ENCODE measurements around the gene DOCK4. TPM values are rescaled to one million over a fixed set of nuclear protein-coding genes. Genes with fewer than 3 reads are reported as not detected.

Gene DOCK4
- total RNA-seq, 6 experiments from 2014 or later: 9.4 to 29.9 (median 22.8) TPM

- Histone ChIP-seq H3K36me3 (no peaks in the 10 kb centered on the region), H3K27me3 (no peaks in the 10 kb centered on the region), H3K9me3 (no peaks in the 10 kb centered on the region), H3K4me3 (no peak overlapping the region), H3K4me1 (peaks cover 0 to 7% (median 3%) of the 10 kb centered on the region in 4 donors), H3K27ac (peak overlapping the region in 2 of 3 donors; percentile 17)
- TF ChIP-seq CTCF (IDR thresholded peaks at IDR 0.05): no peak
- ATAC-seq: no peak
- intact Hi-C loops (cut with DNase I): loop anchor here in 1 of 2 donors (10.0 kb wide), 1 partner anchor 449 kb away; no protein-coding TSS in a partner anchor
- 71% methylated on average over 1 of the region's 1 CpG for WGBS (ENCODE audit: insufficient coverage, low coverage, low lambda C conversion rate, missing lambda C conversion rate)
- no peak for DNase-seq
These were observed 250.6 kb downstream of the DOCK4 start for GRCh38 chr7:111955616-111956015.

GRCh38 chr7:111954474-111955381, 251.5 kb downstream of the DOCK4 start:
- TF ChIP-seq CTCF (IDR thresholded peaks at IDR 0.05): no peak
- no peak for TF ChIP-seq POLR2A (IDR thresholded peaks at IDR 0.05)
- Histone ChIP-seq H3K9me3 (no peaks in the 10 kb centered on the region), H3K27me3 (no peaks in the 10 kb centered on the region), H3K36me3 (no peaks in the 10 kb centered on the region), H3K4me3 (no peak overlapping the region), H3K4me1 (peaks cover 0 to 7% (median 3%) of the 10 kb centered on the region in 4 donors), H3K27ac (peak overlapping the region; percentile 43 to 64 (median 46))
- ATAC-seq: peak; percentile 46 to 66 (median 52)
- 57% methylated on average over 5 of the region's 15 CpGs for WGBS (ENCODE audit: insufficient coverage, low coverage, low lambda C conversion rate, missing lambda C conversion rate)
- peak; percentile 49 to 65 (median 49) for DNase-seq
- intact Hi-C loops (cut with DNase I): loop anchor here in 1 of 2 donors (10.0 kb wide), 1 partner anchor 450 kb away; no protein-coding TSS in a partner anchor

- no peak for ATAC-seq
- no peaks in the 10 kb centered on the region for H3K27me3 ChIP-seq
- no peaks in the 10 kb centered on the region for H3K36me3 ChIP-seq
- no peaks in the 10 kb centered on the region for H3K9me3 ChIP-seq
- no peak for DNase-seq
- TF ChIP-seq POLR2A (IDR thresholded peaks at IDR 0.05) (no peak), CTCF (IDR thresholded peaks at IDR 0.05) (no peak)
- 93% methylated on average over 3 of the region's 5 CpGs for WGBS (ENCODE audit: insufficient coverage, low coverage, low lambda C conversion rate, missing lambda C conversion rate)
- H3K4me3 ChIP-seq: no peak overlapping the region
- H3K27ac ChIP-seq: peak overlapping the region; percentile 43 to 64 (median 46)
- peaks cover 0 to 5% (median 1%) of the 10 kb centered on the region in 4 donors for H3K4me1 ChIP-seq
- intact Hi-C loops (cut with DNase I): loop anchor here in 1 of 2 donors (10.0 kb wide), 1 partner anchor 451 kb away; no protein-coding TSS in a partner anchor
These were observed 252.1 kb downstream of the DOCK4 start for GRCh38 chr7:111954056-111954455.

- Histone ChIP-seq H3K36me3 (no peaks in the 10 kb centered on the region), H3K27me3 (no peaks in the 10 kb centered on the region), H3K4me3 (no peak overlapping the region), H3K27ac (peak overlapping the region; percentile 43 to 64 (median 46)), H3K9me3 (no peaks in the 10 kb centered on the region), H3K4me1 (peaks cover 0 to 5% (median 0%) of the 10 kb centered on the region in 4 donors)
- TF ChIP-seq POLR2A (IDR thresholded peaks at IDR 0.05): no peak
- peak; percentile 45 to 59 (median 52) for TF ChIP-seq CTCF (IDR thresholded peaks at IDR 0.05)
- ATAC-seq (peak; percentile 96 to 98 (median 96)), DNase-seq (peak; percentile 44 to 75 (median 65))
- intact Hi-C loops (cut with DNase I): loop anchor here in 1 of 2 donors (10.0 kb wide), 1 partner anchor 451 kb away; no protein-coding TSS in a partner anchor
- 0% methylated on average over 1 of the region's 1 CpG for WGBS (ENCODE audit: insufficient coverage, low coverage, low lambda C conversion rate, missing lambda C conversion rate)
These were observed 252.6 kb downstream of the DOCK4 start for GRCh38 chr7:111953611-111954010.
